NCI-H524 treated with DMSO at 0.1 percent for 48 hours (cell line): Measurements from ENCODE around the gene LZIC.
"Not testable (repeated sequence)": the region's sequence is repeated elsewhere in the genome, so short reads cannot be mapped to it uniquely, and the experiment has no call there.

ENCODE experiments used
- DNase-seq: peaks from one replicate; lab custom pipeline; 2025; lab: John Stamatoyannopoulos, UW

The LZIC gene

DNA sequence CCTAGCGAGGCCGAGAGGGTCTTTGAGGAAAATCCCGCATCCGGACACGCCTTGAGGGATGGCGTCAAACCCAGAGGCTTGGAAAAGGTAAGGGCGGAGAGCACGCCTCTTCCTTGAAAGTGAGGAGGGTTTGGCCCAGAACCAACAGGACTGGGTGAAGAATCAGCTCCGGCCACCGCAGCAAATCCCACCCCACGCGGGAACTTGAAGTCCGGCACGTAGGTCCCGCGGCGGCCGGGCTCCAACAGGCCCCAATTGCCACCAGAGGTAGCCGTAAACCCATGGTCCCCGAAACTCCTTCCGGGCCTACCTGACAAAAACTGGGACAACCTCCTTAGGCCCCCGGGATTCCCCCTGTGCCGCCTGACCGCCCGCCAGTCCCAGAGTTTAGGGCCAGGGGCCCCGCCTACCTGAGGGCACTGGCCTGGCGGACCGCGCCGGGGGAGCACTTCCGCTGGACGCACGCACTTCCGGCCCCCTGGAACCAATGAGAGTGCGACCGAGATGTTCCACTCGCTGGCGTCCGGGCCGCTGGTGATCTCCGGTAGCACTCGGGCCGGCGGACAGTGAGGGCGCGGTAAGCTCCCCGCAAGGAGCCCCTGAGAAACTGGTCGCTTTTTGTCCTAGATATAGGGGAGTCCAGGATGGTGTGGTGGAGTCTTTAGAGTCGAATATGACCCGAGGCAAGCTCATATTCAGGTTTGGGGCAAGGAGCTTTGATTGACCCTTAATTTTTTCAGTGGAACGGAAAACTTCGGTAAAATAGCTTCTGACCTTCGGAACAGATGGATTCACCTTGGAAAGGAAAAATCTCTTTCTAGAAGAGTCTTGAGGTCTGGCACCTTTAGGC, at the start of gene LZIC, which contains the start of gene NMNAT1:
TSS of gene LZIC (minus strand) at position 453 of the 850 bp plus-strand sequence. CDS start 6,772 bp downstream, outside the sequence.
TSS of gene NMNAT1 (plus strand) at position 537 of the 850 bp plus-strand sequence. CDS start 28,599 bp downstream, outside the sequence.
- peak; percentile 26 for DNase-seq

DNA sequence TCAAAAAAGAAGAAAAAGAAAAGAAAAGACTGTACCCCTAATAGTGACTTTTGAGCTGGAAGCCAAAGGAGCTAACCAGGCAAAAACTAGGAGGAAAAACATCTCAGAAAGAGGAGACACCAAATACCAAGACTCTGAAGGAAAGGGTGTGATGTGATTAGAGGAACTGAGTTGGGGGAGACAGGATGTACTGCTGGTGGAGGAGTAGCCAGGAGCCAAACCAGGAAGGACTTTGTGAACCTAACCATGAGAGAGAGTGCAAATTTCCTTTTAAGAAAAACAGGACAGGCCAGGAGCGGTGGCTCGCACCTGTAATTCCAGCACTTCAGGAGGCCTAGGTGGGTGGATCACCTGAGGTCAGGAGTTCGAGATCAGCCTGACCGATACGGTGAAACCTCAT, 49.7 kb upstream of the LZIC start:
- no peak for DNase-seq

DNA sequence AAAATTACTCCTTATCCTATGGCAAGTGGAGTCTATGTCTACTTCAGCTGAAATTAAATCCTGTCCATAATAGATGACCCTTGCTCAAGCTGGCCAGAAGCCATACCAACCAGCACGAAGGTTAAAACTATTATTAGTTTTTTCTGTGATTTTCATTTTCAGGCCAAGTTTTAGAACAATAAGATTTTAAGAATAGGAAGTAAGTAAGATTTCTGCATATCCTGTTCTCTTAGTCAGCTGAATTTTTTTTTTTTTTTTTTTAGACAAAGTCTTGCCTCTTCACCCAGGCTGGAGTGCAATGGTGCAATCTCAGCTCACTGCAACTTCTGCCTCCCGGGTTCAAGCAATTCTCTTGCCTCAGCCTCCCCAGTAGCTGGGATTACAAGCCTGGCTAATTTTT, 47.8 kb upstream of the LZIC start:
- no peak for DNase-seq

- DNase-seq, result no peak
Observed at GRCh38 chr1:9989773-9990172, 46.6 kb upstream of the LZIC start.

- DNase-seq, result no peak
Observed at GRCh38 chr1:9985001-9985400, 41.8 kb upstream of the LZIC start.

DNA sequence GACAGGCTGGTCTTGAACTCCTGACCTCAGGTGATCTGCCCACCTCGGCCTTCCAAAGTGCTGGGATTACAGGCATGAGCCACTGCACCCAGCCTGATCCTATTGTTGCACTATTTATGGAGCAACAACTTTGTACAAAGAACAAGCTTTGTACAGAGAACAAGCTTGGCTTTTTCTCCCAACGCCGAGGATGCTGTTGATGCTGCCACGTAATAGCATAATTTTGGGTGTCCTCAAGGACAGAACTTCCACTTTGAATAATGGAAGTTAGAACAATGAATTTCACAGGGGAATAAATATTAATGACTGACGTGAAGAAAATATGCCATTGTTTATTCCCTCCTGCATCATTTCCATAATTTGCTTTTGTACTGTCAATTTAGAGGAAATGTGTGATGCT, 41.1 kb upstream of the LZIC start:
- DNase-seq, result no peak

DNA sequence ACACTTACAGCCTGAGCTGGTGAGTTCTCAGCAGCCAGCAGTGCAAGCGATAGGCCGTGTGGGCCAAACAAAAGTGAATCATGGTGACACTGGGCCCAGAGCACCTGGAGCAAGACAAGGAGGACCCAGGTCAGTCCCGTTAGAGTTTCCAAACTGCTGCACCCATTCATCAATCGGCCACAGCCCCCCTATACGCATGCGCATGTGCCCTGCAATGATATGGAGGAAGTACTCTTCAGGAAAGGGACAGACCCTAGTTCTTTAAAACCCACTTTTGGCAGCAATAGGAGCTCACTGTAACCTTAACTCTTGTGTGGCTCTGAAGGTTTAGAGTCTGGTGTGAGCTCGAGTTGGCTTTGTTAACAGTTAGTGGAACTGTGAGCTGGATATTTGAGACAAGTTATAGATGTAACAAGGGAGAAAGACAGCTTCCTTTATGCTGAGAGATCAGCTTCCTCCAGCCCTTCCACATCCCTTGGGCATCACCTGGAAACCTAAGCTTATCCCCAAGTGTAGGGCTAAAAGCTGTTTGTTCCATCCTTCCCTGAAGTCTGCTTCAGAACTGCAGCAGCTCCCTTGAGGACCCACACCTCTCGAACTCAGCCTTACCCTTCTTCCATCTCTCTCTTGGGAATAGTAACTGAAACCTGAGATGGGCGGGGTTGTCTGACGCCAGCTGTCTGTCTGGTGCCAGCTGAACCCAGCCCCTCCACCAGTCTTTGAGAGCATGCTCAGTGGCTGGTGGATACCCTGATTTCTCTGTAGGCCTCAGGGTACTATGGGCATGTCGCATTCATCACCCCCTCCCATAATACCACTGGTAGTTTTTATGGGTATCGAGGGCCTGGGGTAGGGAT, 17.7 kb upstream of the LZIC start:
- peak; percentile 95 for DNase-seq

- DNase-seq, result no peak
Observed at GRCh38 chr1:9960011-9960410, 16.8 kb upstream of the LZIC start.

DNA sequence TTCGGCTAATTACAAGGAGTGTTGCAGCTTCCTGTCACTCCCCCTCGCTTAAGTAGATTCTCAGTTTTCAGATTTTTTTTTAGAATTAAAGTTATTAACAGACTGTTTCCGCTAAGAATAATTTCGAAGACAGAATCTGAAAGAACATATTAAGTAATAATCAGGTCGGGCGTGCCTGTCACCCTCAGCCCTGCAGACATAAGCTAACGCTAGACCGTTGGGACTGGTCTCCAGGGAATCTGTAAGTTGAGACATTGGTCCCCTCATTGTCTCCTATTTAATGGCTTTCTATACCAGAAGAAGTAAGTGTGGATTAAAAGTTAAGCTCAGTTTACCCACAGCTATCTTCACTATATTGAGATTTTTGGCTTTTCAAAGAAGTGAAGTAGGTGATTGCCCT, 14.5 kb upstream of the LZIC start:
- no peak for DNase-seq

- no peak for DNase-seq
Observed at GRCh38 chr1:9946315-9946714, 3.1 kb upstream of the LZIC start.

GRCh38 chr1:9942399-9942938, 722 bp downstream of the LZIC start:
- DNase-seq, result no peak

- DNase-seq, result no peak
Observed at GRCh38 chr1:9929431-9930385, 13.5 kb downstream of the LZIC start.

GRCh38 chr1:9927259-9927658, 15.9 kb downstream of the LZIC start:
- no peak for DNase-seq

- DNase-seq, result no peak
Observed at GRCh38 chr1:9922342-9922741, 20.8 kb downstream of the LZIC start.

DNA sequence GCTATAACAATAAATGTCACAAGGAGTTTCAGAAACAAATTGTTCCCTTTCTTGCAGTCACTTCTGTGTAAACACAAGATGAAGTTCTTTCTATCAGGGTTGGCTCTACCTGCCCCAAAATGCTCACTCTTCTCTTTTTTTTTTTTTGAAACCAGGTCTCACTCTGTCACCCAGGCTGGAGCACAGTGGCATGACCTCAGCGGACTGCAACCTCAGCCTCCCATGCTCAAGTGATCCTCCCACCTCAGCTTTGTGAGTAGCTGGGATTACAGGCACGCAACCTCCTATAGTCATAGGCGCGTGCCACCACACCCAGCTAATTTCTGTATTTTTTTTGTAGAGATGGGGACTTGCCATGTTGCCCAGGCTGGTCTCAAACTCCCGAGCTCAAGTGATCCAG, 22.6 kb downstream of the LZIC start:
- no peak for DNase-seq

DNA sequence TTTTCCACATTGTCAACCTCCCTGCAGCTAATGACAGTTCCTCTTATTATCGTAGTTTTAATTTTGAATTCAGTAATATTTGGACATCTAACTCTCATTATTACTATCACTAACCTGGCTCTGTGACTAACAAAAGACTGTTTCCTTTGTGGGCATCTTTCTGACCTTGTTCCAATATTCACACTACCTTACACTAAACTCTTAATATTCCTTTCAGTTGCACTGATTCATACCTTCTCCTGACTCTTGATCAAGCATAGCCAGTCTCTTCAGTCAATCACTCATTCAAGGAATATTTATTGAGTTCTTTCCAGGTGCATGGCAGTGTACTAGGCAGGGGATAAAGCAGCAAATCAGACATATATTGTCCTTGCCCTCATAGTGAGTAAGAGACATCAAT, 25.3 kb downstream of the LZIC start:
- DNase-seq, result no peak

GRCh38 chr1:9917495-9917894, 25.7 kb downstream of the LZIC start:
- DNase-seq, result not testable (repeated sequence)

DNA sequence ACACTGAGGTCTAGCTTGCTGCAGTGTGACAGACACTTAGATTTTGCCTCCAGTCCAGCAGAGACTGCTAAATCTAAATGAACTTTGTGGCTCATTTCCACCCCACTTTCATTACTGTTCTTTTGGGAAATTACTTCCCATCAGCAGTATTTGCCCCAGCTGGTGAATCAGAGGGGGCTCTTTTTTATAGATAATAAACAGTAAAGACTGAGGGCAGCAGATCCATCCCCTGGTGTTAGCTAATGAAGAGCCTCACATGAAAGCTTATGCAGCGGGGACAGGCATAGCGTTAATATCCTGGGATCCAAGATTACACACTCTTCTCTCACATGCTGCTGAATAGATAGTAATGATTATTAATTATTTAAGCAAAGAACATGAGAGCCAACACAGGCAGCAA, 26.7 kb downstream of the LZIC start:
- no peak for DNase-seq

DNA sequence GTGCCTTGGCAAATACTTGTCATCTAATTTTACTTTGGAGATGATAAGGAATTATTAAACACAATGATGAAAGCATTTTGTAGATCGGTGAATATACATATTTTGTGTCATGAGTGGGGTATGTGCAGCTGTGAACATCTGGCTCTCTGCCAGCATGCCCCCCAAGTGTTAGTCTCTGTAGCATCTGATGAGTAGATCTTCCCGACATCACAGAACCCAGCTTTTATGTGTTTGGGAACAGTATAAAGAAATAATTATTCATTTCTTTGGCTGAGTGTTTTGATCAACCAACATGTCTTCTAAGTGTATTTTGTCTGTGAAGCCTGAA, 28.6 kb downstream of the LZIC start:
- DNase-seq, result no peak

GRCh38 chr1:9912264-9912936, 30.8 kb downstream of the LZIC start:
- no peak for DNase-seq
